A673 (cell line): ENCODE data around the gene NIT1. TPM values are rescaled to one million over a fixed set of nuclear protein-coding genes. Genes with fewer than 3 reads are reported as not detected.

Experiments used
- BruUV-seq: library from RNA; stranded (reverse); fragments of 400-500 nt; replicated peaks from 2 replicates; lab custom pipeline; 2021; lab: Mats Ljungman, UMichigan
- CTCF ChIA-PET: fragments of 300-600 bp; sonication (Branson Sonifier 250); formaldehyde crosslinking; loops from one replicate; lab custom pipeline; 2022; ENCODE audit warnings: antibody characterized with exemption; lab: Charles Lee
- POLR2A ChIA-PET: fragments of 300-600 bp; sonication (Branson Sonifier 250); formaldehyde crosslinking; loops from one replicate; lab custom pipeline; 2022; ENCODE audit warnings: antibody characterized with exemption; ENCODE audit not compliant: low non-redundant PET; lab: Charles Lee
- DNase-seq: peaks from one replicate; pipeline ENCODE4 v3.0.0-alpha.2; 2015; ENCODE audit warnings: low spot score
- H3K27ac ChIP-seq: fragments of 200-600 bp; sonication (generic); 2 replicates; pipeline ENCODE4 v1.5.1; 2016; ENCODE audit warnings: mixed run types, low read depth, mild to moderate bottlenecking, mixed read lengths, antibody characterized with exemption, low read length; ENCODE audit not compliant: poor library complexity, severe bottlenecking
- H3K27me3 ChIP-seq: fragments of 200-600 bp; sonication (generic); replicated peaks from 2 replicates; pipeline ENCODE4 v1.6.1; 2017; ENCODE audit warnings: mixed run types, low read depth, mild to moderate bottlenecking, mixed read lengths, antibody characterized with exemption, low read length; ENCODE audit not compliant: insufficient read depth, poor library complexity
- H3K36me3 ChIP-seq: fragments of 200-600 bp; sonication (generic); 2 replicates; pipeline ENCODE4 v1.6.1; 2016; ENCODE audit warnings: mixed run types, mild to moderate bottlenecking, mixed read lengths, antibody characterized with exemption, low read length; ENCODE audit not compliant: insufficient read depth, poor library complexity, severe bottlenecking
- H3K4me1 ChIP-seq: fragments of 200-600 bp; sonication (generic); 2 replicates; pipeline ENCODE4 v1.6.1; 2017; ENCODE audit warnings: mixed run types, mild to moderate bottlenecking, mixed read lengths, antibody characterized with exemption, low read length; ENCODE audit not compliant: insufficient read depth, poor library complexity, severe bottlenecking
- H3K4me3 ChIP-seq: fragments of 200-600 bp; sonication (generic); 2 replicates; pipeline ENCODE4 v1.5.1; 2016; ENCODE audit warnings: low read depth, mixed run types, mild to moderate bottlenecking, mixed read lengths, low read length; ENCODE audit not compliant: poor library complexity, severe bottlenecking
- H3K9me3 ChIP-seq: fragments of 200-600 bp; sonication (generic); 2 replicates; pipeline ENCODE4 v1.6.1; 2016; ENCODE audit warnings: mixed run types, low read depth, mild to moderate bottlenecking, mixed read lengths, antibody characterized with exemption, low read length; ENCODE audit not compliant: poor library complexity, severe bottlenecking
- EZH2 ChIP-seq: fragments of 200-600 bp; sonication (generic); IDR thresholded peaks from 2 replicates; pipeline ENCODE4 v1.6.1; 2017; ENCODE audit warnings: borderline replicate concordance, low read depth, mild to moderate bottlenecking, mixed read lengths, antibody characterized with exemption, low read length; ENCODE audit not compliant: poor library complexity, severe bottlenecking
- intact Hi-C: fragments of 100-400 bp; cut with micrococcal nuclease; formaldehyde crosslinking; loops from one replicate; pipeline ENCODE4 v1.10.0; 2022; ENCODE audit not compliant: unreplicated experiment
- total RNA-seq: library from RNA; stranded (reverse); gene quantifications from 2 replicates; pipeline ENCODE4 v1.2.3, GENCODE V29; 2021
- TF ChIP-seq, protein P1 (sequence below): fragments of 300-800, 200-600 bp; sonication (generic); conservative IDR thresholded peaks from 2 replicates; pipeline ENCODE4 v1.5.1; 2017; ENCODE audit warnings: low read depth, mild to moderate bottlenecking, antibody characterized with exemption, low read length, moderate library complexity, mixed read lengths

Gene NIT1
- total RNA-seq, 1 experiment from 2014 or later: 29.3 TPM

DNA sequence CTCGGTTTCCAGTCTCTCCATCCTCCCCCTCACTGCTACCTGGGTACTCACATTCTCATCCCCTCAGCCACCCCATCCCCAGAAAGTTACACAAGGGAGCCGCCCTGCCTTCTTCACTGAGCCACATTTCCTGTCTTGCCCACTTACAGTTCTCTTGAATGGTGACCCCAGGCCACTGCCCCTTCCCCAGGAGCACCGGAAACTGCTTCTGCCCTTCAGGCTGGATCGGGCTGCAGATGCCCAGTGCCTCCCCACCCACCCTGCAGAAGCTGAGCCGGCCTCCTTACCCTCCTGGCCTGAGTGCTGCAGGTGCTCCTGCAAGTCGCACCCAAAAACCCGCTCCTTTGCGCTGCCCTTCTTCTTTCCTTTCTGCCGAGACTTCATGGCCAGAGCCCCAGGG is 48.7 kb upstream of the NIT1 start:
- no peak overlapping the region for H3K4me3 ChIP-seq
- H3K4me1 ChIP-seq: no peaks in the 10 kb centered on the region
- H3K9me3 ChIP-seq: no peaks in the 10 kb centered on the region
- CTCF ChIA-PET: interaction anchor here (1.0 kb wide), 1 partner anchor 29 kb away, joined by 3 read pairs; no protein-coding TSS in a partner anchor
- intact Hi-C loops: no loop called here
- H3K27ac ChIP-seq: no peak overlapping the region
- DNase-seq: no peak
- H3K27me3 ChIP-seq: peaks cover 5% of the 10 kb centered on the region
- no TSS peak for BruUV-seq
- no peaks in the 10 kb centered on the region for H3K36me3 ChIP-seq
- TF ChIP-seq, protein P1, sequence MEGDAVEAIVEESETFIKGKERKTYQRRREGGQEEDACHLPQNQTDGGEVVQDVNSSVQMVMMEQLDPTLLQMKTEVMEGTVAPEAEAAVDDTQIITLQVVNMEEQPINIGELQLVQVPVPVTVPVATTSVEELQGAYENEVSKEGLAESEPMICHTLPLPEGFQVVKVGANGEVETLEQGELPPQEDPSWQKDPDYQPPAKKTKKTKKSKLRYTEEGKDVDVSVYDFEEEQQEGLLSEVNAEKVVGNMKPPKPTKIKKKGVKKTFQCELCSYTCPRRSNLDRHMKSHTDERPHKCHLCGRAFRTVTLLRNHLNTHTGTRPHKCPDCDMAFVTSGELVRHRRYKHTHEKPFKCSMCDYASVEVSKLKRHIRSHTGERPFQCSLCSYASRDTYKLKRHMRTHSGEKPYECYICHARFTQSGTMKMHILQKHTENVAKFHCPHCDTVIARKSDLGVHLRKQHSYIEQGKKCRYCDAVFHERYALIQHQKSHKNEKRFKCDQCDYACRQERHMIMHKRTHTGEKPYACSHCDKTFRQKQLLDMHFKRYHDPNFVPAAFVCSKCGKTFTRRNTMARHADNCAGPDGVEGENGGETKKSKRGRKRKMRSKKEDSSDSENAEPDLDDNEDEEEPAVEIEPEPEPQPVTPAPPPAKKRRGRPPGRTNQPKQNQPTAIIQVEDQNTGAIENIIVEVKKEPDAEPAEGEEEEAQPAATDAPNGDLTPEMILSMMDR: no peak
- no peak for TF ChIP-seq EZH2
- POLR2A ChIA-PET: no interaction called here

- ChIA-PET POLR2A (interaction anchor here (0.5 kb wide), 1 partner anchor 14 kb away, joined by 5 read pairs; no protein-coding TSS in a partner anchor), CTCF (no interaction called here)
- intact Hi-C loops: no loop called here
- Histone ChIP-seq H3K4me1 (no peaks in the 10 kb centered on the region), H3K36me3 (no peaks in the 10 kb centered on the region), H3K9me3 (no peaks in the 10 kb centered on the region), H3K27me3 (peaks cover 2% of the 10 kb centered on the region), H3K27ac (no peak within 1 kb of the TSS), H3K4me3 (no peak within 1 kb of the TSS)
- TF ChIP-seq, protein P1: no peak
- TF ChIP-seq EZH2: no peak
- DNase-seq: no peak
- no TSS peak for BruUV-seq
These were observed 48.1 kb upstream of the NIT1 start, which contains the start of gene ARHGAP30 for GRCh38 chr1:161069731-161070270. Gene ARHGAP30, minus strand, starts transcription at chr1:161069891. Its CDS starts 267 bp downstream, at chr1:161069624.

DNA sequence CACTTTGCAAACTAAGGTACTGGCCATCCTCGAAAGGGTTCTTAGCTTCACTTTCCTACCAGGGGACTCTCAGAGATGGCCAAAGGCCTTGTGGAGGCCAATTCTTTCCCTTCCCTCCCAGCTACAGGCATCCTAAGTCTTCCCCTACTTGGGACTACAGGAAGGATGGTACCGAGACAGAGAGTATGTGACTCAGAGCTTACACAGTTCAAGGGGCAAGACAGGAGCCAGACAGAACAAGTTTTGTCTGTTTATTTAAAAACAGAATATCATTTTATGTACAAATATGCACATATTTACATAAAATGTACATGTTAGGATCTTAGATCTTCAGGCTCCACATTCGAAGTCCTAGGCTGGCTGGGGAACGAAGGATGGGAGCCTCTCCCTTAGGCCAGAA is 47.1 kb upstream of the NIT1 start:
- ChIA-PET CTCF (no interaction called here), POLR2A (interaction anchor here (0.6 kb wide), 1 partner anchor 308 kb away, joined by 5 read pairs; no protein-coding TSS in a partner anchor)
- TF ChIP-seq, protein P1: no peak
- TF ChIP-seq EZH2: no peak
- intact Hi-C loops: no loop called here
- no TSS peak for BruUV-seq
- no peaks in the 10 kb centered on the region for H3K4me1 ChIP-seq
- DNase-seq: no peak
- no peaks in the 10 kb centered on the region for H3K36me3 ChIP-seq
- no peak overlapping the region for H3K4me3 ChIP-seq
- H3K27me3 ChIP-seq: no peaks in the 10 kb centered on the region
- H3K9me3 ChIP-seq: no peaks in the 10 kb centered on the region
- H3K27ac ChIP-seq: no peak overlapping the region
